Measurements from ENCODE around the gene VAMP1.

VAMP1 gene

DNA sequence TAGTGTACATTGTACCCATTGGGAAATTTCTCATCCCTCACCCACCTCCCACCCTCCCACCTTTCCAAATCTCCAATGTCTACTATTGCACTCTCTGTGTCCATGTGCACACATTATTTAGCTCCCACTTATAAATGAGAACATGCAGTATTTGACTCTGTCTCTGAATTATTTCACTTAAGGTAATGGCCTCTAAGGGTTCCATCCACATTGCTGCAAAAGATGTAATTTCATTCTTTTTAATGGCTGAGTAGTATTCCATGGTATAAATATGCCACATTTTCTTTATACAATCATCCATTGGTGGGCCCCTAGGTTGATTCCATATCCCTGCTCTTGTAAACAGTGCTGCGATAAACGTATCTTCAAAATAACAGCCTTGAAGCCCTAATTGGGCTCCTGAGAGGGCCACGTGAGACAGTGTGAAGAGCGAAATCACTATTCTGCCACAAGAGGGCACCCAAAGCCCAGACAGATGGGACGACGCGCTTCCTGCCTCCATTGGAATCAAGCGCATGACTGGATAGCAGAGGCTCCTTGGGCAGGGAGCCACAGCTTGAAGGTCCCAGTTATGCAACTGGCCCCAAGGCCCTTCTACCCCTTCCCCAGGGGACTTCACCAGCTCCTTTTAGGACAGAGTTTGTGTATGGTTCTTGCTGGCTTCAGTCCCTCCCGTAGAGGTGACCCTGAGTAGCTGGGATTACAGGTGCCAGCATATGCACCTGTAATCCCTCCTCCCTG lies 47.0 kb downstream of the VAMP1 start:
- peak; percentile 94 for DNase-seq

DNA sequence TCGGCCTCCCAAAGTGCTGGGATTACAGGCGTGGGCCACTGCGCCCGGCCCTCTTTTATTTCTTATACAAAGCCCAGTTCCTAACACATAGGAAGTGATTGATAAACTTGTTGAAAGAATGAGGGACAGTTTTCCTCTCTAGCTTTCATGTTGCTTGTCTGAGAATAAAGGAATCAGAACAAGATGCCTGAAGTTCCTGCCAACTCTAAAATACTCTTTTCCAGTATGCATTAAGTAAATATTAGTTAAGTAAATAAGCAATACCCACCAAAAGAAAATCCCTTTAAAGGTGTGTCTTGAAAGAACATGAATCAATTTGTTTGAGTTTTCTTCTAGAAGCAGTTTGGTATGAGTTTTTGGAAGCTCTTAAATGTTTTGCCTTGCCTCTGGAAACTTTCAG lies 50.1 kb downstream of the VAMP1 start:
- no peak for DNase-seq

DNA sequence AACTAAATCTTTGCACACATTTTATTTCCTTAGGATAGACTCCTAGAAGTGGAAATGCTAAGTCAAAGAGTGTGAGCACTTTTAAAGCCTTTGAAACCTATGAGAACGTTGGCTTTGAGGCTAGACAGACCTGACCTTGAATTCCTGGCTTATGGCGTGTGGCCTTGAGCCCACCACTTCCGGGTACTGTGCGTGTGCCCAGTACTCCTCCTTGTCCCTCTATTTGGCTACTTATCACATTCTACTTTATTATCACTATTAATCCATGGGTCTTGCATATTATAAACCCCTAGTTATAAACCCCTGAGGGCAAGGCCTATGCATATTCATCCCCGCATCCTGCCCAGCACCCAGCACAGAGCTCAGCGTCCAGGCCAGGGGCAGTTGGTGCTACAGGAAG lies 51.7 kb downstream of the VAMP1 start:
- no peak for DNase-seq

DNA sequence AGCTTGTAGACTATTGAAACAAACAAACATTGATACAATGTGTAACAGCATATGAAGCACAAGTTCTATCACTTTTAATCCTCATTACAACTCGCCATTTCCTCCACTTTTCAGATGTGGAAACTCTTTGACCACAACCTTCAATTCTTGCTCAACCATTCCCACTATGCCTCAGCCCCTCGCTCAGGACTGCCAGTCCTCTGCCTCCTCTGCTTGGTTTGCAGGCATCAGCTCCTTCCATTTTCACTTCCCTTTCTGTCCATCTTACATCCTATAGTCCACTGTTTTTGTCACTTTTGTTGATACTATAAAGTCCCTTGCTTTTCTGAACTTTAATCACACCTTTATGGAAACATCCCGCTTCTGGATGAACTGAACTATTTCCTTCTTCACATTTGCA lies 53.9 kb downstream of the VAMP1 start:
- no peak for DNase-seq

All from OCI-M1 (cell line).